ENCODE data around the gene C12orf75.
"Not testable (repeated sequence)": the region's sequence is repeated elsewhere in the genome, so short reads cannot be mapped to it uniquely, and the experiment has no call there.

C12orf75 gene

GRCh38 chr12:105377077-105377476, 46.6 kb downstream of the C12orf75 start:
- DNase-seq (ENCODE audit: low read depth), result no peak

GRCh38 chr12:105378911-105379310, 48.4 kb downstream of the C12orf75 start:
- no peak for DNase-seq (ENCODE audit: low read depth)

GRCh38 chr12:105382771-105383622, 52.5 kb downstream of the C12orf75 start:
- DNase-seq (ENCODE audit: low read depth), result peak; percentile 77

GRCh38 chr12:105384220-105384619, 53.7 kb downstream of the C12orf75 start:
- DNase-seq (ENCODE audit: low read depth), result no peak

- DNase-seq (ENCODE audit: low read depth), result peak; percentile 74
Observed at GRCh38 chr12:105384916-105385535, 54.5 kb downstream of the C12orf75 start.

GRCh38 chr12:105386431-105386830, 55.9 kb downstream of the C12orf75 start:
- no peak for DNase-seq (ENCODE audit: low read depth)

GRCh38 chr12:105391231-105391630, 60.7 kb downstream of the C12orf75 start:
- DNase-seq (ENCODE audit: low read depth), result no peak

- DNase-seq (ENCODE audit: low read depth), result peak; percentile 80
Observed at GRCh38 chr12:105393587-105393986, 63.1 kb downstream of the C12orf75 start.

GRCh38 chr12:105396024-105396423, 65.5 kb downstream of the C12orf75 start:
- DNase-seq (ENCODE audit: low read depth), result no peak

- DNase-seq (ENCODE audit: low read depth), result no peak
Observed at GRCh38 chr12:105396983-105397382, 66.5 kb downstream of the C12orf75 start.

GRCh38 chr12:105398930-105399329, 68.4 kb downstream of the C12orf75 start:
- DNase-seq (ENCODE audit: low read depth), result no peak

- DNase-seq (ENCODE audit: low read depth), result no peak
Observed at GRCh38 chr12:105399428-105400081, 69.1 kb downstream of the C12orf75 start.

GRCh38 chr12:105400227-105400626, 69.7 kb downstream of the C12orf75 start:
- no peak for DNase-seq (ENCODE audit: low read depth)

- DNase-seq (ENCODE audit: low read depth), result peak; percentile 54
Observed at GRCh38 chr12:105401198-105401597, 70.7 kb downstream of the C12orf75 start.

- DNase-seq (ENCODE audit: low read depth), result no peak
Observed at GRCh38 chr12:105402366-105402765, 71.9 kb downstream of the C12orf75 start.

- no peak for DNase-seq (ENCODE audit: low read depth)
Observed at GRCh38 chr12:105403095-105403494, 72.6 kb downstream of the C12orf75 start.

GRCh38 chr12:105404134-105404533, 73.6 kb downstream of the C12orf75 start:
- not testable (repeated sequence) for DNase-seq (ENCODE audit: low read depth)

GRCh38 chr12:105406497-105406896, 76.0 kb downstream of the C12orf75 start:
- DNase-seq (ENCODE audit: low read depth), result no peak

- DNase-seq (ENCODE audit: low read depth), result no peak
Observed at GRCh38 chr12:105409279-105409678, 78.8 kb downstream of the C12orf75 start.

GRCh38 chr12:105409801-105410471, 79.4 kb downstream of the C12orf75 start:
- DNase-seq (ENCODE audit: low read depth), result peak; percentile 76

- no peak for DNase-seq (ENCODE audit: low read depth)
Observed at GRCh38 chr12:105413911-105414487, 83.5 kb downstream of the C12orf75 start.

GRCh38 chr12:105417732-105418131, 87.2 kb downstream of the C12orf75 start:
- peak; percentile 53 for DNase-seq (ENCODE audit: low read depth)

Measured in EH (cell line).